H1 (cell line): ENCODE results near the gene IGF2R.

Source experiments
- BRCA1 ChIP-seq: IDR thresholded peaks from 2 replicates; pipeline ENCODE4 v1.6.1; 2012; ENCODE audit warnings: low read depth, low read length, improper control_type of control experiment
- EZH2 ChIP-seq: fragments of 200-600 bp; sonication (generic); IDR thresholded peaks from 2 replicates; pipeline ENCODE4 v1.7.1; 2012; ENCODE audit warnings: low read depth, mild to moderate bottlenecking, moderate library complexity, low read length, inconsistent platforms; ENCODE audit not compliant: severe bottlenecking
- HDAC6 ChIP-seq: IDR thresholded peaks from one replicate; pipeline ENCODE4 v1.7.1; 2012; ENCODE audit warnings: low read depth, mild to moderate bottlenecking, inconsistent platforms, low read length, moderate library complexity
- SIN3A ChIP-seq, 2 experiments: IDR thresholded peaks in 1 of 2; conservative IDR thresholded peaks in 1 of 2; 2 replicates each; pipeline ENCODE4 v1.6.1; 2011 to 2012; ENCODE audit warnings: low read length in 2 of 2, improper control_type of control experiment in 1 of 2, low read depth in 1 of 2, mild to moderate bottlenecking in 1 of 2
- TAF1 ChIP-seq: IDR thresholded peaks from 2 replicates; pipeline ENCODE4 v1.6.1; 2011; ENCODE audit warnings: mild to moderate bottlenecking, low read depth, low read length

DNA sequence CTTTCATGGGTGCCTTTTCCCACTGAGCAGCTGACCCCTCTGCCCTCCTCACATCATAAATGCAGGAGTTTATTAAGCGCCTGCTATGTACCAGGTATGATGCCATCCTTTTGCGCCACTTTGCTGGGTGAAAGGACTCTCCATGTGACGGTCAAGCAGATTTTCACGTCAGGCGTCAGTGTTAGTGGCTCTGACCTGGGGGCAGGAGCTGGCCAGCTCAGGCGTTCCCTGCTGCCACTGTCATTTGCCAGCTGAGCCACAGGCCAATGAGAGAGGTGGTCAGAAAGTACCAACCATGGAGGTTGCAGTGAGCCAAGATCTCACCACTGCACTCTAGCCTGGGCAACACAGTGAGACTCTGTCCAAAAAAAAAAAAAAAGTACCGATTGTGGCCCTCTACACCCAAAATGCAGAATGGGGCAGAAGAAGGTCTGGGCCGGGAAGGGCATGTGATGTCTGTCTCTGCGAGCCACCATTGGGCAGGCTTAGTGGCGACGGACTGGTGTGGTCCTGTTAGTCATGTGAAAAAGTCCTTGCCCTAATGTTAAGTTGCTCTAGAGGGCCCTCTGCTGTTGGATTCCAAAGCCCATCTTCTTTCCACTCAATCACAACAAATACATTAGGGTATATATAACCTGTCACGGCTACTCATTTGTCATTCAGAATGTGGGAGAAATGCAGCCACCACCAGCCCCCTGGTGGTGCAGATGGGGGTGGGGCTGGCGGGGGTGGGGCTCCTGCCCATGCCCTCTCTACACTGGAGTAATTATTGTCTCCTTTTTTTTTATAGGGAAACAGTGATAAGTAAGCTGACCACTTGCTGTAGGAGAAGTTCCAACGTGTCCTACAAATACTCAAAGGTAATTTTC, 134.3 kb downstream of the IGF2R start:
- TF ChIP-seq SIN3A (conservative IDR thresholded peaks at IDR 0.05 in 1 of 2, IDR thresholded peaks at IDR 0.05 in 1 of 2; ENCODE audit: low read depth in 1 of 2, low read length in 2 of 2) (no peak), EZH2 (no peak), TAF1 (no peak), HDAC6 (no peak), BRCA1 (no peak)
